Activated CD4-positive, CD25-positive, alpha-beta regulatory T cell treated with anti-CD3 and anti-CD28 coated beads, Interleukin-2, amount 50 U/mL, for 16 hours (primary cell): Measurements from ENCODE around the gene CFAP74.

Experiments used
- DNase-seq: peaks from one replicate; pipeline ENCODE4 v3.0.0-alpha.2; 2020; ENCODE audit warnings: low read depth, low spot score

CFAP74 gene

DNA sequence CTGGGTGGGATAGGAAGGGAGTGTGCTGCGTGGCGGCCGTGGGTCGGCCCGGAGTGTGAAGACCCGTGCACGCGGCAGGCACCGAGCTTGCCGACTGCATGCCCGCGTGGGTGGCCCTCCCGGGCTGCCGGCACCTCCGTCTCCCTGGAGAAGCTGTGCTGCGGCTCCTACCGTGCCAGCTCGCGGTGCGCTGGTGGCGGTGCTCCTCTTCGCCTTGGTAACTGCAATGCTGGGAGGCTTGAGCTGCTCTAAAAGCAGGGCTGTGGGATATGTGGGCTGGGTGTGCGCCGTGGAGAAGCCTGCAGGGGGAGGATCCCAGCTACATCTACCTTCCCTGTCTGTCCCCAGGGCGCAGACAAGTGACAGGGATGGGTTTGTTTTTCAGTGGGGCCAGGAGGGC, 18.0 kb upstream of the CFAP74 start:
- no peak for DNase-seq

DNA sequence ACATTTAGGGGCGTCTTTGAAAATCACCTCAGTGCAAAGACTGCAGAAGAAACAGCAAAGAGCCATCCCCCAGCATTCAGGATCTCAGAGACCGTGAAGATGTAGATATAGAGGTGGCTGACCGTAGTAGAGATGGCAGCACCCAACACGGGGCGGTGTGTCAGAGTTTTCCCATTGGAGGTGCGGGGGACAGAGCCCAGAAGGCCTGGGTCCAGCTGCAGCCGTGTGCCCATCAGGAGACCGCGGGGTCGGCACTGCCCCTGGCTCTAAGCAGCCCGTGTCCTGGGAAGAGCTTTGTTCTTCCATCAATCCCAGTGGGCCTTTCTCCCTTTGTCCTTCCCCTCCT, 16.7 kb upstream of the CFAP74 start:
- DNase-seq, result no peak

DNA sequence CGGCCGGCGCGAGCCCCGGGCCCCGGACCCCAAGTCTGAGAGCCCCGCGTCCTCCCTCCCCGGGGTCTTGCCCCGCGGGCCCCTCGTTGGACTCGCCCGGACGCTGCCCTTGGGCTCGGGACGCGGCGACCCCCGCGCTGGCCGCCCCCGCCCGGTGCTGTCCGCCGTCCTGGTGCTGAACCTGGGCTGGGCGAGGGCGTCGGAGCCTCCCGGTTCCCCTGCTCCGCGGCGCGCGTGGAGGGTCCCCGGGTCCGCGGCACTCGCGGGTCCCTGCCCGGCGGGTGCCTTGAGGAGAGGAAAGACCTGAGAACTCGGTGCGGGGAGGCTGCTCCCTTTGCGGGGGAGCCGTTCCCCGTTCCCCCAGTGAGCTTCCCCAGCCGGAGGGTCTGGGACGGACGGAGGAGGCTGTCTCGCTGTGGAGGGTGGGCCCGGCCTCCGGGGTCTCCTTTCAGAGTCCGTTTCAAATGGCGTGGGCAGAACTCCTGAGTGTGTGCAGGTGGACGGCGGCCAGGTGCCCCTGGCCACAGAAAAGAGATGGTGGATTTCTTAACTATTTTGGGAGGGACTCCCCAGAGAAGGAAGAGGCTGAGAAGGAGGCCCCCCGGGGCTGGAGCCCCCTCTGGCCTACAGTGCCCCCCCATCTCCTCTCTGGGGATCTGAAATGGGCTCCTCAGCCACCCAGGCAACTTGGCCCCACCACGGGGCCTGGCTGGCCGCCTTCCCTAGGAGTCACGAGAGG, 16.2 kb upstream of the CFAP74 start:
- DNase-seq, result no peak

- DNase-seq, result no peak
These were observed 15.6 kb upstream of the CFAP74 start, which contains the start of gene GABRD for GRCh38 chr1:2019172-2019543. TSS of gene GABRD (plus strand) at chr1:2019345. CDS start at chr1:2019424, 79 bp downstream.

DNA sequence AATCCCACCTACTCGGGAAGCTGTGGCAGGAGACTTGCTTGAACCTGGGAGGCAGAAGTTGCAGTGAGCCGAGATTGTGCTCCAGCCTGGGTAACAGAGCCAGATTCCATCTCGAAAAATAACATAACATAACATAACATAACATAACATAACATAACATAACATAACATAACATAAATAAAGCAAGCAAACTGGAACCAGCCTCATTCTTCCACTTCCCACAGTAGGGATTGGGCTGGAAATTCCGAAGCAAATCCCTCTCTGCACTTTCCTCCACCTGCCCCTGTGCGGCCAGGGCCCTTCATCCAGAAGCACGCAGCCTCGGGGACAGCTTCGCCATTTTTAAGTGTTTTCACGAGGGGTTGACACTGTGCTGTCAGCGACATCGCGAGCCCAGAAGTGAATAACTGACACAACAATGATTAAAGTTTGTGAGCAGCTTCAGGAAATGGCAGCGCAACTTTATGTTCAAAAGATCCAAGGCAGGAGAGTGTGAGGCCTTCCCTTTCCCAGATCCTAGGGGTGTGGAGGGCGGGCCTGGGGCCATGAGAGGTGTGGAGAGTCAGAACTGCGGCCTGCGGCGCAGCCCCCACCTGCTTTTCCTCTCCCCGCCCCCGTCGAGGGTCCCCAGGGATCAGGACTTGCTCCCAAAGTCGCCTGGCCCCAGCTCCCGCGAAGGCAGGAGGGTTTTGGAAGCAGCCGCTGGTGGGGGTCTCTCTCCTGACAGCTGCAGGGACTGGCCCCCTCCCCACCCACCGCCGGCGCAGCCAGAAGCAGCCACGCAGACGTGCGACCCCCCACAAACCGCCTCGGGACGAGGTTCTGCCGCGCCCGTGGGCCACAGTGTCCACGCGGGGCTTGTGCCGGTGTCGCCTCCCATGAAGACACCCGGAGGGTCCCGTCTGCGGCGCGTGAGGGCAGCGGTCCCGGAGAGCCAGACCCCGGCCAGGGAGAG, 14.9 kb upstream of the CFAP74 start:
- DNase-seq, result no peak

DNA sequence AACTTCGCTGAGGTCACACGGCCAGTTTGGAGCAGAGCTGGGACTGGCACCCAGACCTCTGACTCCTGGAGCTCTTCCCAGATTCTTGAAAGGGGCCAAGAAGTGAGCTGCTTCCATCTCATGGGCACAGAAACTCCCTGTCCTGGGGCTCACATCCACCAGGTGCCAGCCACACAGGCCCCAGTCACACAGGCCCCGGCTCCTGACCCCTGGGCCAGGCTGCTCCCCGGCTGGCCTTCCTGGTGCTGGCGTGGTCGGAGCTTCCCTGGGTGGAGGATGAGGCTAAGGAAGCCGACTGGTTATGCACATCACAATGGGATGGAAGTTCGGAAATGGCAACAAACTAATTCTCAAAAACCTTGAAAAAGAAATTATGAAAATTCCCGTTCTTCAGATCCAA, 12.5 kb upstream of the CFAP74 start:
- DNase-seq, result no peak

DNA sequence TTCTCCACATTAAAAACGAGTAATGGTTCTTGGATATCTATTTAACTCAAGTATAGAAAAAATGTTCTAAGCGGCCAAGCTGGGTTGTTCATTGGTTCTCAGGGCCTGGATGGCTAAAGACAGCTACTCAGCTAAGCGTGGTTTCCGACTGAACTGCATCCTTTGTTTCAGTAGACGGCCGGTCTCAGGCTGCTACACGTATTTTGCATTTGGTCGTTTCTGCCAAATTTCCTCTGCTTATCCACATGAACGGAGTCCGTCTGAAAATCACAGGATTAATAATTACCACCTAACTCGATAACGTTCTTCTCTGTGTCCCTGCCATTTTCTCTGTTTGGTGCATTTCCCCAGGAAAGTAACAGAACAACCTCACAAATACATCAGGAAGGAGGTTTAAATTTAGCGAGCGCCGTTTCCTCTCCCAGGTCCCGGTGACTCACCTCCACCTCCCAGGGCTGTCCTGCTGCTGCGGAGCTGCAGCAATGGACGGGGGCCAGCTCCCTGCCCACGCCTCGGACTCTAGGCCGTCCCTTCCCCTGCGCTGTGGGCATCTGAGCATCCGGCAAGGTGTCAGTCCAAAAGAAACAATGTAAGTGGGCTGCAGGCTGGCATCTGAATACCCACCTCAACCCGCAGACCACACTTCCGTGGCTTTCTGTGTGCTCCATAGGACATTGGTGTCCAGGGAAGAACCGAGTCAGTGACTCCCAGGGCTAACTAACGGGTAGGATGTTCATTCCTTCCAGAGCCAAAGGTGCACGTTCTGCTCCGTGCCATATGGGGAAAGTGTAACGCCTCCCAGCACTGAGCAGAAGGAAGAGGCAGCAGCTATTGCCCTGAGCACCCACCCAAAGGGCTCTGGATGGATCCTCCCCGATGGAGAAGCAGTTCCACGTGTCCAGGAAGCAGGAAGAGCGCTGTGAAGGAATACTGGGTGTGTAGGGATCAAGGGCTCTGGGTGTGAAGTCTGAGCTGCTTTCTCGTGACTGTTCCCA, 11.5 kb upstream of the CFAP74 start:
- DNase-seq, result no peak

DNA sequence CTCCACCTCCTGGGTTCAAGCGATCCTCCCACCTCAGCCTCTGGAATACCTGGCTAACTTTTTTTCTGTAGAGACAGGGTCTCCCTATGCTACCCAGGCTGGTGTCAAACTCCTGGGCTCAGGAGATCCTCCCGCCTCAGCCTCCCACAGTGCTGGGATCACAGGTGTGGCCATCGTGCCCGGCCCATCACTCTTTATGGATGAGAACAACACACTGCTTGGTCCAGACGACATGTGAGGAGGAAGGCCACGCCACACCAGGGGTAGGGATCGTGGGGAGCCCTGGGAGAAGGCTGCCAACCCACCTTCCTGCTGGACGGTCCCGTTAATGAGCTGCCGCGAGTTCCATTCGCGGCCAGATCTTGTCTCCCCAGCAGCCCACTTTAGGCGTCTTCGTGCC, 10.6 kb upstream of the CFAP74 start:
- no peak for DNase-seq

DNA sequence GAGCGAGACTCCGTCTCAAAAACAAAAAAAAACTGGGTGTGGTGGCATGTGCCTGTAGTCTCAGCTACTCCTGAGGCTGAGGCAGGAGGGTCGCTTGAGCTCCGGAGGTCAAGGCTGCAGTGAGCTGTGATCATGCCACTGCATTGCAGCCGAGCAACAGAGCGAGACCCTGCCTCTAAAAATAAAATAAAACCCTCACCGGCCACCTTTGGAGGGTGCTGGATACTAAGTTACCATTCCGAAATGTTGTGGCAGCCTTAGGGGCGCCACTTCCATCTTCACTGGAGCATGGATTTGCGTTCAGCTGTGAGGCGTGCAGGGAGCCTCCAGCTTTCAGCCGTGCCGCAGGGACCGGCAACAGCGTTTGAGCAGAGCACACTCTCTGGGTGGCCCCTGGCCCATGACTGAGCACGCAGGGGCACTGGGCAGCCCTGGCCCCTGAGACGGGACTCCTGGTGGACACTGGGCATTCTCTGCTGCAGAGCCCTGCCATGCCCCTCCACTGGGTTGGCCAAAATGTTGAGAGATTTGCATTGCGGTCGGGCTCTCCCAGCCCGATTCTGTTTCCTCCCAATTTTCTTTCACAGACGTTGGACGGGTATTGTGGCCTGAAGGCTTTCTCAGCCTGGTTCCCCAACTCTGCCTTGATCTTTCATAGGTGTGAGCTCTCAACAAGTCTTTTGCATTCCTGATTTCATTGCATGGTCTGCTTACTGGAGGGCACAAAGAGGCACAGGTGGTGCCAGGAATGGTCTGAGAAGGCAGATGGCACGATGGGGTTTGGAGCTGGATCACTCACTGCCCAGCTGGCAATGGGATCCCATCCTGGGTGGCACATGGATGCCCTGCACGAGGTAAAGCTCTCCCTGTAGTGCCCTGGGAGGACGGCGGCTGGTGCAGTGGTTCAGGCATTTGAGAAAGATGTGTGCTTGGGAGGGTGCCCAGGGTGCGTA, 5.8 kb upstream of the CFAP74 start:
- no peak for DNase-seq

DNA sequence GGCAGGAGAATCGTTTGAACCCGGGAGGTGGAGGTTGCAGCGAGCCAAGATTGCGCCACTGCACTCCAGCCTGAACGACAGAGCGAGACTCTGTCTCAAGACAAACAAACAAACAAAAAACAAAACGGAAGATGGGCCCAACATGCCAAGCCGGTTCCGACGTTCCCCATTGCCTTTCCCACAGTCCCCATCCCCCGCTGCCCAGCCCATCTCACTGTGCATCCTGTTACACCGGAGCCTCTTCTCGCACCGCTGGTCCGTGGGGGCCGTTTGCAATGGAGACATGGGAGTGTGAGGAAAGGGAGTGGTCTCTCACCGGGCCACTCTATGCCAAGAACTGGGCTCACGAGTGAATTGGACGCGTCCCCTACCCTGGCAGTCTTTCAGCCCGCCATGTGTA, 1.3 kb upstream of the CFAP74 start:
- DNase-seq, result no peak

DNA sequence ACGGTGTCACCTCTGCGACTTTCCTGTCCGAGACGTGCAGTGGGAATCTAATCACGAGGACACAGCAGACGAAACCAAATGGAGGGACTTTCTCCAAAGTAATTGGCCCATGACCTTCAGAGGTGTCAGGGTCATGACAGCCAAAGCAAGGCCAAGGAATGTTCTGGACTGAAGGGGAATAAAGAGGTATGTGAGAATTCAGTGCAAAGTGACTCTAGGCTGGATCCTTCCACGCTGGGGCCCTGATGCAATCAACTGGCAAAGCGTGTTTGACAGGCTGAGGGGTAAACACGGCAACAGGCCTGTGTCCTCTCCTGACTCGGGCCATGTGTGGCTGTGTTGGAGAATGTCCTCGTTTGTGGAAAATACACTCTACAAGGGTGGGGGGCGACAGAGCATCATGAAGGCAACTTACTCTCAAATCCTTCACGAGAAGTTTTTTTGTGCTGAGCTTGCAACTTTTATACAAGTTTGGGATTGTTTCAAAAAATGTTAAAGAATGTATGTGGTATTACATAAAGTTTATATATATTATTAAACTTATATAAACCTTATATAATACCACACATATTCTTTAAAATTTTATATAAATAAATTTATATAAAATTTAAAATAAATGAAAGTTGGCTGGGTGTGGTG, 1.7 kb downstream of the CFAP74 start:
- DNase-seq, result no peak

GRCh38 chr1:2000850-2001249, 2.7 kb downstream of the CFAP74 start:
- DNase-seq, result no peak

DNA sequence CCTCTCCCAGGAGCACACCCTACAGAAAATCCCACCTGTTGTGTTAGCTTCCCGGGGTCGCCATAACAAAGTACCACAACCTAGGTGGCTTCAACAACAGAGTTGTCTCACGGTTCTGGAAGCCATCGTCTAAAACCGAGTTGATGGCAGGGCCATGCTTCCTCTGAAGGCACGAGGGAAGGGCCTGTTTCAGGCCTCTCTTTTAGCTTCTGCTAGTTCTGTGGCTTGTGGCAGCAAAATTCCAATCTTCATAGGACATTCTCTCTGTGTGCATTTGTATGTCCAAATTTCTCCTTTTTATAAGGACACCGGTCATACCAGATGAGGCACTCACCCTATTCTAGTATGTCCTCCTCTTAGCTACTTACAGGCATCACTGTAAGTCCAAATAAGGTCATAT, 3.2 kb downstream of the CFAP74 start:
- DNase-seq, result no peak

- no peak for DNase-seq
These were observed 6.0 kb downstream of the CFAP74 start for GRCh38 chr1:1997576-1997975.

- DNase-seq, result no peak
These were observed 7.4 kb downstream of the CFAP74 start for GRCh38 chr1:1996207-1996651.

GRCh38 chr1:1994536-1994935, 9.1 kb downstream of the CFAP74 start:
- no peak for DNase-seq

DNA sequence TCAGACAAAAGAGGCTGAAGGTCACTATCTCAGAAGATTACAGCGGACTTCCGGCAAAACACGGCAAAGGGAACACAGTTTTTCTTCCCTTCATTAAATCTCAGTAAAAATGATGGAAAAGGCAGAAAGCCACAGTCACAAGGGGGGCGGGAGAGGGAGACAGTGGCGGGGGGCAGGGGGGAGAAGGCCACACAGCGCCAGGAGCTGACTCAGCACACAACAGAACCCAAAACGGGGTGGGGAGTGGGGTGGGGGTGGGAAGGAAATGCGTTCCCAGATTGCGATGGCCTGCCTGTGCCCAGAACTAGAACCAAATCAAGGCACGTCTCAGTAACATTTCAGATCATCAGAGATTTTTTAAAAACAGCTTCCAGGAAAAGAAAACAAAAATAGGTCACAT, 13.4 kb downstream of the CFAP74 start:
- no peak for DNase-seq

DNA sequence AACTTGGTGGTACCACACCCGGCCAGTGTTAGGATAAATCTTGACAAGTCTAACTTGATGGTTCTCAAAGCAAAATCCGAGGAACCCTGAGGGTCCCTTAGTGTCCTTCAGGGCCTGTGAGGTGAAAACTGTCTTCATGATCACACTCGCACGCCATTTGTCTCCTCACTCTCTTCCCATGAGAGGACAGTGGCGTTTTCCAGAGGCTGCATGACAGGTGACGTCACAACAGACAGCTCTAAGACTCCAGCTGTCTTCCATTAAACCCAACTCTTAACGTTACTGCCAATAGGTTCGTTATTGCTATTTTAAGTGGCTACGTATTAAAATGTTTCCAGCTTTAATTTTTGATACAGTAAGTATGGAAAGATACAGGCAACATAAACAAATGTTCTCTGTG, 13.8 kb downstream of the CFAP74 start:
- DNase-seq, result no peak

GRCh38 chr1:1989102-1989542, 14.5 kb downstream of the CFAP74 start:
- no peak for DNase-seq
